Activated effector memory CD4-positive, alpha-beta T cell treated with anti-CD3 and anti-CD28 coated beads, Interleukin-2, amount 50 U/mL, for 16 hours (primary cell): Measurements from ENCODE around the gene RSAD2.
"Not testable (repeated sequence)": the region's sequence is repeated elsewhere in the genome, so short reads cannot be mapped to it uniquely, and the experiment has no call there.

Experiments
- DNase-seq: peaks from one replicate; pipeline ENCODE4 v3.0.0-alpha.2; 2020

The RSAD2 gene

GRCh38 chr2:6877402-6878304 is at the start of gene RSAD2:
RSAD2 (plus strand) TSS chr2:6877777; CDS start chr2:6877801, 24 bp downstream.
- DNase-seq, result peak; percentile 67

GRCh38 chr2:6828299-6828584 is 49.3 kb upstream of the RSAD2 start:
- DNase-seq, result no peak

- DNase-seq, result no peak
These were observed 46.3 kb upstream of the RSAD2 start for GRCh38 chr2:6831229-6831628.

GRCh38 chr2:6832596-6833299 is 44.8 kb upstream of the RSAD2 start:
- DNase-seq, result no peak

DNA sequence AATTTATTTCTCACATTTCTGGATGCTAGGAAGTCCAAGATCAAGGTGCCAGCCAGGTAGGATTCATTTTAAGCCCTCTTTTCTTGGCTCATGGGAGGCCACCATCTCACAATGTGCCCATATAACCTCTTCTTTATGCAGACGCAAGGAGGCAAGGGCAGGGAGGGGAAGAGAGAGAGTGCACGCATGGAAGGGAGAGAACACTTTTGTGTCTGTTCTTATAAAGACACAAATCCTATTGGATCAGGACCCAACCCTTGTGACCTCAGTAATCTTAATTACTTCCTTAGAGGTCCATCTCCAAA is 44.3 kb upstream of the RSAD2 start:
- no peak for DNase-seq

DNA sequence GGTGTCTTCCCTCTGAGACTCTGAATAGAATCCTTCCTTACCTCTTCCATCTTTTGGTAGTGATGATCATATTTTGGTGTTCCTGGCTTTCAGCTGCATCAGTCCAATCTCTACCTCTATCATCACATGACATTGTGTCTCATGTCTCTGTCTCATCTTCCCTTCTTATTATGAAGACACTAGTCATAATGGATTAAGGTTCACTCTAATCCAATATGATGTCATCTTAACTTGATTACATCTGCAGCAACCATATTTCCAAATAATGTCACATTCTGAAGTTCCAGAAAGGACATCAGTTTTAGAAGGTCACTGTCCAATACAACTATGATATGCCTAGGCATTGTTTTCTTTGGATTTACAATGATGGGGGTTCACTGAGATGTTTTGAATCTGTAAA is 43.4 kb upstream of the RSAD2 start:
- DNase-seq, result no peak

GRCh38 chr2:6835467-6835866 is 42.1 kb upstream of the RSAD2 start:
- DNase-seq, result no peak

DNA sequence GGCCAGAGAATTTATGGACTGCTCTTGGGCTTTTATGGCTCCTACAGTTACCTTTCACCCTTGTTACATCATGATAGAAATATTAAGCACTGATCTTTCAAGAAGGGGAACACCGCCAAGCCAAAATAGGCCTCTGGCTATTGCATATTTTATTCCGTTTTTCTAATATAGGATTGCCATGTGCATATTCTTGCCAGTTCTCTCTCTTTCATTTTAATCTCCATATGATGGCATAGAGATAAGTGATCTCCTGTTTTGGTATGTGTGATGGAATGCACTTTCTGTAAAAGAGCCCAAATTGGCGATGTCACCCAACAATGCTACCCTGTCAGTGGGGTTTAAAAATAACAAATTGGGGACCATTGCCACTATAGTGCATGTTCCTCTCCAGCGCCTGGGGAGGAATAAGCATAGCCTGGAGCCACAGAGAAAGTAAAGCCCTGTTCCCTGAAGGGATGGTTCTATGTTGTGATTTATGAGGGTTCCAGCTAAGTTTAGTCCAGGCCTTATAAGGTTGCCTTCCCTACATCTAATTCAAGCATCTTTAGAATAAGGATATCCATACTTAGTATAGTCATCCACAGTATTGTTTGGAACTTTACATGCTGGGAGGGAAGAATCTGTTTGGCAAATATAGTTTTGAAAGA is 38.8 kb upstream of the RSAD2 start:
- no peak for DNase-seq

DNA sequence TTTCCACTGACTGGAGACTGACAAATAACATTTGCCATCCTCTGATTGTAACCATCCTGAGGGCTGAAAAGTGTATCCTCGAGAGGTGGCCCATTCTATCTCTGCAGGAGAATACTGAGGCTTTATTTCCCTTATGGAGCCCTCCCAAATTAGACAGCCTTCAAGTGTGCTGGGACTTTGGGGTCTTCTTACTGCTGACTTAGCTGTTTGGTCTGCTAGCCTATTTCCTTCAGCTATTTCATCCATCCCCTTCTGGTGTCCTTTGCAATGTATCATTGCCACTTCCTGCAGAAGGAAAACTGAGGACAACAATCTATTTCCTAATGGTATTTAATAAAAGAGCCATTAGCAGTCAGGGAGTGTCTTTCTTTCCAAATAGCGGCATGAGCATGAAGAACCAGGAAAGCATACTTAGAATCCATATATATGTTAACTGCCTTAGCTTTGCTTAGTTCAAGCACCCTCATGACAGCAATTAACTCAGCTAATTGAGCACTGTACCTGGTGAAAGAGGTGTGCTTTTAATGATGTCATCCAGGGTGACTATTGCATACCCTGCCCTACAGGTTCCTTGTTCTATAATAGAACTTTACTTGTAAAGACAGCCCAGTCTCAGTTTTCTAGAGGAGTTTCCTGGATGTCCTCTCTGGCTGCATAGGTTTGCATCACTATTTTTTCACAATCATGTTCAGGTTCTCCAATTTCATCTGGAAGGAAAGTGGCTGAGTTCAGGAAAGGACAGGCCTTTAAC is 35.9 kb upstream of the RSAD2 start:
- DNase-seq, result no peak

DNA sequence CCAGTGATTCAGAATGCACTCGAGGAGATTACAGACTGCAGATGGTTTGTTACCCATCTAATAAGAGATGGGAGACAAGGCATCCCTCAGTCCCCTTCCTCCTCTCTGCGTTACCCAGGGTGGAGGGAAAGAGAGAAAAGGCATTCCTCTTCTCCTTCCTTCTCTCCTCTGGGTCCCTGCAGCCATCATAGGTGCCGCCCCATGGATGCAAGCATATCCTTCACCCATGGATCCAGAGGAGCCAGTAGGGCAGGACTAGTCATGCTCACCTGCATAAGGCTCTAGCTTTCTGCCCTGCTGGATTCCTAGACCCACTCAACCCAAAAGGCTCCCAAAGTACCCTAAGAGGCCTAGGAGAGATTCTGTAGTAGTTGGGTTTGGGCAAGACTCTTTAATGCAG is 32.3 kb upstream of the RSAD2 start:
- no peak for DNase-seq

GRCh38 chr2:6845903-6846302 is 31.7 kb upstream of the RSAD2 start:
- no peak for DNase-seq

GRCh38 chr2:6846540-6846939 is 31.0 kb upstream of the RSAD2 start:
- DNase-seq, result no peak

- no peak for DNase-seq
These were observed 30.5 kb upstream of the RSAD2 start for GRCh38 chr2:6846967-6847681.

GRCh38 chr2:6852195-6852594 is 25.4 kb upstream of the RSAD2 start:
- DNase-seq, result no peak

DNA sequence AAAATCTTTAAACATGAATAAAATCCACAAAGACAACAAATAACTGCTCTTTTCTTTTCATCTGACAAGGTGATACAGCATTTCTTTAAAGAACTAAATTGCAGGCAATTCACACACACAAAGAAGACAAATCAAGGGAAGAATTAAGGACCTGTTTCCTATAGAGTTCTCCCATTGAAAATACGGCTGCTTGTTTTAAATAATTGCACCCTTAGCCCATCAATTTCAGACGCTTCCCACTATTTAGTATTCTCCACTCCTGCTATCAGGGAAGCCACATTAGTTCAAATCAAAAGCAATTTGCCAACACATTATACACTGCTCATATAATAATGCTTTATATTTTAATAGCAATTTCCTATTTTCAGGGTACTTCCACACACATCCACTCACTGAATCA is 23.2 kb upstream of the RSAD2 start:
- DNase-seq, result no peak

DNA sequence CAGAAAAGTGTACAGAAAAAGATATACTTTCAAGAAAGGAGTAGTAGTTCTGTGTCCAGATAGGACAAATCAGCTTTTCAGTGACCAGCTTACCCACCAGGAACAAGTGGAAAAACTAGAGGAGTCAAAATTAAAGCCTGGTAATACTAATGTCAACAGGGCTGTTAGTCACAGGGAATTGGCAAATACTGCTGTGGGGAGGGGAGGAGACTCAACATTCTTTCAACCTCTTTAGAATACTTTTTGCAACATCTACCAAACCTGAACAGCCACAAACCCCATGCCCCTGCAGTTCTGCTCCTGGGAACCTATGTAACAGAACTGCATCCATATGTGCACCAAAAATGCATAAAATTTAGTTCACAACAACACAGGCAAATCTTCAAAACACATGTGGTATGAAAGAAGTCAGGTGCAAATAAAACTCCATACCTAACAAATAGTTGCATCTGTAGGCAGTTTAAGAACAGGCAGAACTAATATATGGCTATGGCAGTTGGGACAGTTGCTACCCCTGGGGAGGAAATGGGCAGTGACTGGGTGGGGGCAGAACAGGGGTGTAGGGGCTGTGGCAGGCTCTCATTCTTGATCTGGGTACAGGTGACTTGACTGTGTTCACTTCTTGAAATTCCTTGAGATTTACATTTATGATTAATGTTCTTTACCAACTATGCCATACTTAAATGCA is 21.6 kb upstream of the RSAD2 start:
- no peak for DNase-seq

DNA sequence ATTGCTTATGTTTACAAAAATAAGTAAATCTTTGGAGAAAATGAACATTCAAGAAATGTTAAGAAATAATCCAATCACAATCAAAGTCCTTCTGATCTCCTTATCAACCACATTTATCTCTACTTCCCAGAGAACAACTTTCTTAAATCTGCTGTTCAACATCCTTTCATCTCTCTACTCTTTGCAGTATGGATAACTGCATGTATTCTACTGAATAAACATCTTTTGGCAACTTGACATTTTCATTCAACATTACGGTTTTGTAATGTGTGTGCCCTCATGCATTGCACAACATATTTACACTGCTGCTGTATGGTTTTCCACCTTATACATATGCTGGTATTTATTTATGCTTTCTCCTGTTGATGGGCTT is 21.0 kb upstream of the RSAD2 start:
- DNase-seq, result no peak

- DNase-seq, result not testable (repeated sequence)
These were observed 19.0 kb upstream of the RSAD2 start for GRCh38 chr2:6858466-6859027.

GRCh38 chr2:6860296-6860695 is 17.3 kb upstream of the RSAD2 start:
- no peak for DNase-seq

DNA sequence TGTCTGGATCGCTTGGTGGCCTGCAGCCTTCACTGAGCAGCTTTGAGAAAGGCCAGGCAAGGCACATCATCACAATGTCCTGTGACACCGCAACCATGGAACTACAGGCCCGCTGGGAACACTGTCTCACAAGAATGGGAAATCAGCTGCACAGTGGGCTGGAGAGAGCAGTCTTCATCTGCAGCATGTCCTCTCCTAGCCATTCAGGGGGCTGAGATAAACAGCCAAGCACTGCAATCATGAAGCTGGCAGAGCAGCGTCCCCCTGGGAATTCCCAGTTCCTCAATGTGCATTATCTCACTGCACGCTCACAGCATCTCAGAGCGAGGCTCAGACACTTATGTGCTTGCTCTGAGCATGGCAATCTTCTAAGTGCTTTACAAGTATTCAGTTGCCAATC is 13.8 kb upstream of the RSAD2 start:
- no peak for DNase-seq

DNA sequence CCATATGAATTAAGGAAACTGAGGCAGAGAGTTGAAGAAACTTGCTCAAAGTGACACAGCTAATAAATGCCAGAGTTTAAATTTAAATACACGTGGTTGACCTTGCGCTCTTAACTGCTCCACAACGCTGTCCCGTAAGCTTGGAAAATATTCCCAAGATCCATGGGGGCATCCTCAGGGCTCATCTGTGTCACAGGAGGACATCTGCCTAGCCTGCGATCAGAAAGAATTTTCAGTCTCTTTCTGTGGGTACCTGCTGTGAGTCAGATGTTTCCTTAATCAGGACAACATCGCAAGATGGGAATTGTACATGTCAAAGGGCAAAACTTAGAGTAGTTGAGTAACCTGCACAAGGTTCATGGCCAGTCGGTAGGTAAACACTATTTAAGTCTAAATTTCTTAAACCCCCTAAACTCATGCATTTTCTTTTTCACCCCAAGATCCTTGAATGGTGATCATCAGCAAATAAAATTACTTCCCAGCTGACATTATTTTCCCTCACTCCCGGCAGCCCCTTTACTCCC is 13.3 kb upstream of the RSAD2 start:
- no peak for DNase-seq

DNA sequence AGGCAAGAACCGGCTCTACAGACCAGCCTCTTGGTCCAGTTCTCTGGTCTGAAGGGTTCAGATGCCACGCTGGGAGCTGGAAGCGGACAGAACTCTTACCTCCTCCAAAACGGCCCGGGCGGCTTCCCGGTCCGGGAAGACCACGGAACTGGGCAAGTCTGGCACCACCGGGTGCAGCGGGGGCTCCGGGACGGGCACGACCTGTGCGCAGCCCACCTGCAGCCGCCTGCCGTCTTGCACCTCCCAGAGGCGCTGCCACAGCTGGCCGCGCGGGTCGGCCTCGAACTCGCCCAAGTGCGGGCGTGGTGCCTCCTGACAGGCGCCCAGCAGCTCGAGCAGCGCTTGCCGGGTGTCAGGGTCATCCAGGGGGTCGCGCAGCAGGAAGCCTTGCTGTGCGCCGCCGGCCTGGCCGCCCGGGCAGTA is 12.6 kb upstream of the RSAD2 start:
- peak; percentile 68 for DNase-seq
